GM19239 (cell line): ENCODE results near the gene CPHXL2.

Experiments used
- DNase-seq: peaks from one replicate; pipeline ENCODE4 v3.0.0; 2011; ENCODE audit warnings: low spot score; ENCODE audit not compliant: insufficient read length
- FAIRE-seq: peaks from 2 replicates; lab custom pipeline; 2011; peaks lifted over from hg19 to GRCh38; lab: Jason Lieb, UNC

The CPHXL2 gene

GRCh38 chr16:75676909-75677308 lies at the start of gene CPHXL2:
Gene CPHXL2 (minus strand): TSS chr16:75677009. CDS start chr16:75676999, 10 bp downstream.
- FAIRE-seq (no peak), DNase-seq (no peak)

- DNase-seq (no peak), FAIRE-seq (no peak)
These were observed 49.6 kb upstream of the CPHXL2 start, which contains the start of gene CPHXL for GRCh38 chr16:75726390-75726789. Gene CPHXL (minus strand): TSS chr16:75726490. CDS start chr16:75726442, 48 bp downstream.

- no peak for FAIRE-seq
- DNase-seq: no peak
These were observed 41.6 kb upstream of the CPHXL2 start for GRCh38 chr16:75718452-75718851.

DNA sequence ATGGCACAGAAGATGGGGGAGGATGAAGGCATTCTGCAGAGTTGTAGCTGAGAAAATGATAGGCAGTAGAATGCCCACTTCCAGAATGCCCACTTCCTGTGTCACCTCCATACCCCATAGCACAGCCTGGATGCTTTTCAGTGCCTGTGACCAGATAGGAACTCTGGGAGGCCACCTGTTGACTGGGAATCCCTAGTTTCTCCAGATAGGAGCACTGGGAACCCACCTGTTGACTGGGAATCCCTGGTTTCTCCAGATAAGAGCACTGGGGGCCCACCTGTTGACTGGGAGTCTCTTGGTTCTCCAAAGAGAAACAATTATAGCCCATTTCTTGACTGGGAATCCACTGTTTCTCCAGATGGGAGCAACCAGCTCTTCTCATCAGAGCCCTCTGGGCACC lies 37.9 kb upstream of the CPHXL2 start:
- no peak for DNase-seq
- FAIRE-seq: no peak

DNA sequence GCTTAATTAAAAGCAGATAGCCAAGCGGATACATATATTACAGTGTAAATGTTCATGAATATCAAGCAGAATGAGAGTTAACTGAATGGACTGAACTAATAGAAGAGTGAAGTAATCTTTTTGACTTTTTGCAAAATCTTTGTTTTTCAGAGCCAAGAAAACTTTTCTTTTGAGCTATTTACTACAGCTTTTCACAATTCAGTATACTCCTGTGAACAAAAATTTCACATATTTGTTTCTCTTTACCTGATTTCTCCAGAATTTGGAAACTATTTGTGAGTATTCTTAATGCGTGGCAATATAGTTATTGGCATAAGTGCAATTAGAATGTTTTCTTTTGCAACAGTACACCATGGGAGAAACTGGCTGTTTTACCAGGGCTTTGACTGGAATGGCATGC lies 33.5 kb upstream of the CPHXL2 start:
- no peak for DNase-seq
- FAIRE-seq: no peak

- FAIRE-seq (no peak), DNase-seq (no peak)
These were observed 26.5 kb upstream of the CPHXL2 start for GRCh38 chr16:75703306-75703705.

DNA sequence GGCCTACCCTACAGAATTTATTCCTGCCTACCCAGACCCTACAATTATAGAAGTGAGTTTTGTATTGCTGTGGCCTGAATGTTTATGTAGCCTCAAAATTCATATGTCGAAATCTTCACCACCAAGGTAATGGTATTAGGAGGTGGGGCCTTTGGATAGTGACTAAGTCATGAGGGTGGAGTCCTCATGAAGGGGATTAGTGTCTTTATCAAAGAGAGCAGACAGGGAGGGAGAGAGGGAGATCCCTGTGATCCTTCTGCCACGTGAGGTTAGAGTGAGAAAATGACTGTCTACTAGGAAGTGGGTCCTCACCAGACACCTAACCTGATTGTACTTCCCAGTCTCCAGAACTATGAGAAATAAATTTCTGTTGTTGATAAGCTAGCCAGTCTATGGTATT lies 25.4 kb upstream of the CPHXL2 start:
- FAIRE-seq: no peak
- no peak for DNase-seq

DNA sequence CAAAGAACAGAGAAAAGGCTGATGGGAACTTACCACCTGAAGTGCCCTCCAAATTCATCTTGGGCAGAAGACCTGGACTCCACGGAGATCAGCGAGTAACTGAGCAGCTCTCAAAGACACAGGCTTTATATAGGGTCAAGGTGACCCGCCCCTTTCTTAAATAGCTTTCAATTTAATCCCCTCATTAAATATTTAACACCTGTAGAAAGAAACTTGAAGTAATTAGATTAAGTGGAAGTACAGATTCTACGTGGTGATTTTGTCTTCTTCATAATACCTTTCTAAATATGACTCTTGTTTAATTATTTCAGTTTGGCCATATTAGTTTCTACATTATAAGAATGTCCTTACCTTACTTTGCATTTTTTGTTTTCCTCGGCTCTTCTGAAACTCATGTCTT lies 24.6 kb upstream of the CPHXL2 start, which contains the start of gene DUXB:
Gene DUXB (minus strand): TSS at position 101 of the 400 bp plus-strand sequence. CDS start 43 bp downstream, at position 58.
- DNase-seq (no peak), FAIRE-seq (no peak)

DNA sequence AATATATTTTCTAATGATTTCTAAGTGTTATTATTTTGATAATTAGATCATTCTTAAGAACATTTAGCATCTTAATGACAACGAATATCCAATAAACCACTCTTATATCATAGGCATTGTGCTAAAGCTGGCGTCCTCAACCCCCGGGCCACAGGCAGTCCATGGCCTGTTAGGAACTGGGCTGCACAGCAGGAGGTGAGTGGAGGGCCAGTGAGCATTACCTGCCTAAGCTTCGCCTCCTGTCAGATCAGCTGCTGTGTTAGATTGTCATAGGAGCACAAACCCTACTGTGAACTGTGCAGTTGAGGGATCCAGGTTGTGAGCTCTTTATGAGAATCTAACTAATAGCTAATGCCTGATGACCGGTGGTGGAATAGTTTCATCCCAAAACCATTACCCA lies 20.8 kb upstream of the CPHXL2 start:
- FAIRE-seq (no peak), DNase-seq (no peak)

GRCh38 chr16:75695708-75696107 lies 18.9 kb upstream of the CPHXL2 start:
- FAIRE-seq (no peak), DNase-seq (no peak)

DNA sequence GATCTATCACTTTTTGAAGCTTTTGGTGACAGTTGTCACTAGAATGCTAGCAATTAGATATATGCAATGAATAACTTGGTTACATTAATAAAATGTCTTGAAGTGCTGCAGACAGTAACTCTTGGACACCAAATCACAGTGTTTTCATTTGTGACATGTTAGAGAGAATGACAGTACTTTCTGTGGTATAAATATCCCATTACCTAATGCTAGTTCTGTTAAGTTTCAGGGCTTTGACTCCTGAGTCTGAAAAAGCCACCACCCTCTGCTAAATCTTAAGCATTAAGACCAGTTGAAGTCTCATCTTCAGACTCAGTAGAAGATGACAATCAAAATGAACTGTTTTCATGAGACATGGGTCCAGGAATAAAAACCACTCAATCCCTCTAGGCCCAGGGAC lies 10.6 kb upstream of the CPHXL2 start:
- FAIRE-seq: no peak

GRCh38 chr16:75682308-75682707 lies 5.5 kb upstream of the CPHXL2 start:
- FAIRE-seq: no peak
- DNase-seq: no peak

More for the DNA sequence above, 10.6 kb upstream of the CPHXL2 start:
- no peak for DNase-seq

DNA sequence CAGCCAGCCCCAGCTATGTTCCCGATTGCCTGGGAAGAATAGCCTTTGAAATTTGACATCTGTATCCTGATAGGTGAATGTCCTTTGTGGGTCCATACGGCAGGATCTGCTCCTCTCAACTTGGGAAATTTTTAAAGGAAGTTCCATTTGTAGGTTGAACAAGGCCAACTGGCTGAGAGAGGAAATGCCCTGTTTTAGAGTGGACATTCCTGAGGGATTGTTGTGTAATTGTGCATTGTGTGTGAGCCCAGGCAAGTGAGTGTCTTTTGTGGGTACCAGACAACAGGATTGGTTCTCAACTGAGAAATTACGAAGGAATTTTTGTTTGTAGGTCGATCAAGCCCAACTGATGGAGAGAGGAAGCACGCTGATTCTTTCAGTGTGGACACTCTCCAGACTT lies 2.6 kb upstream of the CPHXL2 start:
- DNase-seq: no peak
- no peak for FAIRE-seq

GRCh38 chr16:75667503-75667902 lies 9.3 kb downstream of the CPHXL2 start:
- DNase-seq (no peak), FAIRE-seq (no peak)

GRCh38 chr16:75660726-75661302 lies 16.0 kb downstream of the CPHXL2 start:
- no peak for DNase-seq

GRCh38 chr16:75660321-75660720 lies 16.5 kb downstream of the CPHXL2 start:
- FAIRE-seq: no peak
- DNase-seq: no peak

More at GRCh38 chr16:75660726-75661302, 16.0 kb downstream of the CPHXL2 start:
- no peak for FAIRE-seq

GRCh38 chr16:75658175-75658574 lies 18.6 kb downstream of the CPHXL2 start:
- FAIRE-seq (no peak), DNase-seq (no peak)

DNA sequence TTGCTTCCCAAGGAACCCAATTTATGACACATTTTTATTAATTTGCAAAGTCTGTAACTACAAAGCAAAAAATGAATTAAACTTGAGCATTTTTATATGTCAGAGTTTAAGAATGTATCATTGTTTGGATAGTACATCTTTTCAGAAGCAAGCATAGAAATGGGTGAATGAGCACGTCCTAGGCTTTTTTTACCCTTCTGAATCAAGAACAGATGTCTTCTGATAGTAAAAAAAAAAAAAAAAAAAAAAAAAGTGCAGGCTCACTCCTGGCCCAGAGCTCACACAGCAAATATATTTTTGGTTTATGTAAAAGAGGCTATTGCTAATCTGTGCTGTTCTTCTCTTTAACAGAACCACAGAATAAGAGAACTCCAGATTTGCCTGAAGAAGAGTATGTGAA lies 22.9 kb downstream of the CPHXL2 start:
- FAIRE-seq (no peak), DNase-seq (no peak)

- peak; percentile 31 for DNase-seq
- FAIRE-seq: peak; percentile 62
These were observed 28.3 kb downstream of the CPHXL2 start for GRCh38 chr16:75648265-75649076.

DNA sequence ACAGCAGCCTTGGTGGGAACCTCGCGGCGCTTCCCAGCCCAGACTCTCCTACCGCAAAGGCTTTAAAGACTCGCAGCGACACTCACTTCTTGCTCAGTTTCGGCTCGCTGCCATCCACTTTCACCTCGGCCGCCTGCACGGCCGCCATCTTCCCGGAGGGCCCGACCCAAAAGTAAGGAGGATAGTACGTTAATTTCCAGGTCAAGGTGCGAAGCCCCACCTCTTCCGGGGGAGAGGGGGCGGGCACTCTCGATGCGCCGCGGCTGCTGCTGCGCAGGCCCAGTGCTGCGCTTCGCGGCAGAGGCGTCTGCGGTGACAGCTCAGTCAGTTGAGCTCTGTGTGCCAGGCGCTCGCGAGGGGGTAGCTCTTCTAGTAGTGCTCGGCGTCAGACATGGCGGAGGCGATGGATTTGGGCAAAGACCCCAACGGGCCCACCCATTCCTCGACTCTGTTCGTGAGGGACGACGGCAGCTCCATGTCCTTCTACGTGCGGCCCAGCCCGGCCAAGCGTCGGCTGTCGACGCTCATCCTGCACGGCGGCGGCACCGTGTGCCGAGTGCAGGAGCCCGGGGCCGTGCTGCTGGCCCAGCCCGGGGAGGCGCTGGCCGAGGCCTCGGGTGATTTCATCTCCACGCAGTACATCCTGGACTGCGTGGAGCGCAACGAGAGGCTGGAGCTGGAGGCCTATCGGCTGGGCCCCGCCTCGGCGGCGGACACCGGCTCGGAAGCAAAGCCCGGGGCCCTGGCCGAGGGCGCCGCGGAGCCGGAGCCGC lies 29.1 kb downstream of the CPHXL2 start, which contains the start of the genes KARS1 and TERF2IP:
Gene KARS1 (minus strand): TSS at position 174 of the 773 bp plus-strand sequence. CDS start 26 bp downstream, at position 148.
Gene TERF2IP (plus strand): TSS at position 282 of the 773 bp plus-strand sequence. CDS start 110 bp downstream, at position 392.
- DNase-seq (peak; percentile 75), FAIRE-seq (peak; percentile 93)
